SK-N-SH (cell line): Measurements from ENCODE around the gene CDH23. TPM values are rescaled to one million over a fixed set of nuclear protein-coding genes. Genes with fewer than 3 reads are reported as not detected.

Experiments
- CTCF ChIA-PET: fragments of 300-600, 350-600 bp; formaldehyde crosslinking; extraction: SDS; loops from one replicate; lab custom pipeline; 2021; lab: Yijun Ruan, JAX
- POLR2A ChIA-PET: fragments of 350-600 bp; sonication (Branson Sonifier 250); formaldehyde crosslinking; extraction: SDS; loops from one replicate; lab custom pipeline; 2020; ENCODE audit warnings: antibody characterized with exemption, inconsistent platforms; lab: Yijun Ruan, JAX
- DNase-seq: peaks from one replicate; pipeline ENCODE4 v3.0.0; 2012
- H2AFZ ChIP-seq: fragments of 200-600 bp; sonication (generic); 2 replicates; pipeline ENCODE4 v1.8.1; 2016; ENCODE audit warnings: antibody characterized with exemption, mild to moderate bottlenecking, low read depth
- H3F3A ChIP-seq: fragments of 200-600 bp; sonication (generic); replicated peaks from 2 replicates; pipeline ENCODE3; 2016; ENCODE audit warnings: antibody characterized with exemption, mild to moderate bottlenecking; ENCODE audit not compliant: insufficient read depth
- H3K27ac ChIP-seq, 2 experiments: fragments of 200-500 bp in 1 of 2; fragments of 200-600 bp in 1 of 2; sonication (Bioruptor generic) in 1 of 2; sonication (generic), shearing (Covaris generic) in 1 of 2; 2 replicates each; pipeline versions ENCODE4 v1.5.1 to v1.6.1; 2014 to 2016; ENCODE audit warnings: low read depth in 2 of 2, inconsistent platforms in 1 of 2, low read length in 1 of 2, mild to moderate bottlenecking in 1 of 2, mixed read lengths in 1 of 2
- H3K27me3 ChIP-seq: fragments of 200-600 bp; sonication (generic), shearing (Covaris generic); 2 replicates; pipeline ENCODE4 v1.6.1; 2016; ENCODE audit warnings: mixed run types; ENCODE audit not compliant: insufficient read depth
- H3K36me3 ChIP-seq, 2 experiments: fragments of 200-500 bp in 1 of 2; fragments of 200-600 bp in 1 of 2; sonication (Bioruptor generic) in 1 of 2; sonication (generic) in 1 of 2; replicated peaks in 1 of 2; 2 replicates each; pipeline versions ENCODE3 to v1.5.1; 2014 to 2016; ENCODE audit warnings: low read length in 1 of 2, mild to moderate bottlenecking in 1 of 2; ENCODE audit not compliant: insufficient read depth in 2 of 2, control insufficient read depth in 1 of 2
- H3K4me1 ChIP-seq, 2 experiments: fragments of 200-500 bp in 1 of 2; fragments of 200-600 bp in 1 of 2; sonication (Bioruptor generic) in 1 of 2; sonication (generic), shearing (Covaris generic) in 1 of 2; 2 replicates each; pipeline versions ENCODE4 v1.5.1 to v1.6.1; 2014 to 2016; ENCODE audit warnings: low read depth in 1 of 2, low read length in 1 of 2, mixed run types in 1 of 2; ENCODE audit not compliant: insufficient read depth in 2 of 2, control insufficient read depth in 1 of 2
- H3K4me2 ChIP-seq: fragments of 200-600 bp; sonication (generic), shearing (Covaris generic); 2 replicates; pipeline ENCODE4 v1.6.1; 2017; ENCODE audit warnings: mixed run types
- H3K4me3 ChIP-seq, 2 experiments: fragments of 200-500 bp in 1 of 2; fragments of 200-600 bp in 1 of 2; sonication (Bioruptor generic) in 1 of 2; sonication (generic), shearing (Covaris generic) in 1 of 2; 2 replicates each; pipeline versions ENCODE4 v1.5.1 to v1.8.1; 2014 to 2016; ENCODE audit warnings: low read depth in 2 of 2, inconsistent platforms in 1 of 2, low read length in 1 of 2, mild to moderate bottlenecking in 1 of 2, mixed read lengths in 1 of 2, moderate library complexity in 1 of 2
- H3K79me2 ChIP-seq: fragments of 200-600 bp; sonication (generic); 2 replicates; pipeline ENCODE4 v1.8.1; 2017; ENCODE audit warnings: mild to moderate bottlenecking; ENCODE audit not compliant: insufficient read depth
- H3K9ac ChIP-seq: fragments of 200-600 bp; sonication (generic); 2 replicates; pipeline ENCODE4 v1.6.1; 2017; ENCODE audit warnings: mixed run types
- H3K9me2 ChIP-seq: fragments of 200-600 bp; sonication (generic); 2 replicates; pipeline ENCODE4 v1.6.1; 2017; ENCODE audit warnings: mixed run types
- H3K9me3 ChIP-seq: fragments of 200-600 bp; sonication (generic); 2 replicates; pipeline ENCODE4 v1.6.1; 2017; ENCODE audit warnings: mixed run types, mild to moderate bottlenecking, moderate library complexity
- H4K20me1 ChIP-seq: fragments of 200-600 bp; sonication (generic); 2 replicates; pipeline ENCODE4 v1.6.1; 2017; ENCODE audit warnings: mild to moderate bottlenecking, mixed run types; ENCODE audit not compliant: insufficient read depth
- EP300 ChIP-seq, 2 experiments: IDR thresholded peaks; 2 replicates each; pipeline versions ENCODE4 v1.4.0 to v1.6.1; 2012; ENCODE audit warnings: borderline replicate concordance in 1 of 2, low read depth in 1 of 2, low read length in 1 of 2
- EZH2phosphoT487 ChIP-seq: fragments of 200-600 bp; sonication (generic); IDR thresholded peaks from 2 replicates; pipeline ENCODE4 v1.6.1; 2017; ENCODE audit warnings: low read depth, mixed run types, mild to moderate bottlenecking, antibody characterized with exemption, moderate library complexity, borderline replicate concordance
- FOXM1 ChIP-seq: IDR thresholded peaks from 2 replicates; pipeline ENCODE4 v1.4.0; 2012; ENCODE audit warnings: low read depth, mild to moderate bottlenecking
- GATA2 ChIP-seq: sonication (generic); formaldehyde crosslinking; IDR thresholded peaks from 2 replicates; pipeline ENCODE4 v1.5.0; 2020; ENCODE audit warnings: mild to moderate bottlenecking, missing genetic modification reagents
- JUND ChIP-seq: IDR thresholded peaks from 2 replicates; pipeline ENCODE4 v1.4.0; 2012
- MXI1 ChIP-seq: IDR thresholded peaks from 2 replicates; pipeline ENCODE4 v1.6.1; 2012; ENCODE audit warnings: mild to moderate bottlenecking, low read depth, low read length, improper control_type of control experiment
- NFIC ChIP-seq: IDR thresholded peaks from 2 replicates; pipeline ENCODE4 v1.4.0; 2012; ENCODE audit warnings: borderline replicate concordance
- RAD21 ChIP-seq: IDR thresholded peaks from 2 replicates; pipeline ENCODE4 v1.6.1; 2012; ENCODE audit warnings: mild to moderate bottlenecking, low read length
- RCOR1 ChIP-seq: fragments of 150-350 bp; IDR thresholded peaks from 2 replicates; pipeline ENCODE4 v1.6.1; 2017; ENCODE audit warnings: antibody characterized with exemption, low read length
- RXRA ChIP-seq: IDR thresholded peaks from 2 replicates; pipeline ENCODE4 v1.4.0; 2012; ENCODE audit warnings: low read depth, mild to moderate bottlenecking, borderline replicate concordance
- WGBS: methylation state at CpG from one replicate; pipeline ENCODE4 v1.1.6; 2017; ENCODE audit warnings: low lambda C conversion rate; 5-methylcytosine and 5-hydroxymethylcytosine counted together
- polyA plus RNA-seq, 3 experiments: library from polyadenylated mRNA; depleted of rRNA; stranded (reverse); fragments of >200 nt; gene quantifications; 2 replicates each; pipeline ENCODE4 v1.2.3, GENCODE V29; 2012
- TF ChIP-seq, protein P1 (sequence below): IDR thresholded peaks from 2 replicates; pipeline ENCODE4 v1.6.1; 2012; ENCODE audit warnings: mild to moderate bottlenecking, low read depth, low read length, moderate library complexity

Gene CDH23
- polyA plus RNA-seq, 1 of the 3 experiments (the other 2 are of a cell fraction): 0.03 TPM

DNA sequence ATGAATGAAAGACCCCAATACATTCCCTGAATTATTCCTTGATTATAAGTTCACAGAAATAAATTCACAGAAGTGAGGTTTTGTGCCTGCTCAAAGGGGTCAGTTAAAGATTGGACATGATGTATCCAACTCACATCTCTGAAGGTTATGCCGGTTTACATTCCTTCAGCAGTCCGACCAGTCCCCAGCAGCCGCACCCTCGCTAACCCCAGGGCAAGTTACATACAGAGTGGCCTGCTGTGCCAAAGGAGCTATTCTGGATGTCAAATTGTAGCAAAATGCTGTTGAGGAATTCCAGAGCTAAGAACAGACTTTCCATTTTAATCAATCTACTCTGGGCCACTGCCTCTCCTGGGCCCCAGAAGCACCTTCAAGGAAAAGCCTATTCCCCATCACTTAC is 434.0 kb downstream of the CDH23 start (continued):
- TF ChIP-seq, protein P1, sequence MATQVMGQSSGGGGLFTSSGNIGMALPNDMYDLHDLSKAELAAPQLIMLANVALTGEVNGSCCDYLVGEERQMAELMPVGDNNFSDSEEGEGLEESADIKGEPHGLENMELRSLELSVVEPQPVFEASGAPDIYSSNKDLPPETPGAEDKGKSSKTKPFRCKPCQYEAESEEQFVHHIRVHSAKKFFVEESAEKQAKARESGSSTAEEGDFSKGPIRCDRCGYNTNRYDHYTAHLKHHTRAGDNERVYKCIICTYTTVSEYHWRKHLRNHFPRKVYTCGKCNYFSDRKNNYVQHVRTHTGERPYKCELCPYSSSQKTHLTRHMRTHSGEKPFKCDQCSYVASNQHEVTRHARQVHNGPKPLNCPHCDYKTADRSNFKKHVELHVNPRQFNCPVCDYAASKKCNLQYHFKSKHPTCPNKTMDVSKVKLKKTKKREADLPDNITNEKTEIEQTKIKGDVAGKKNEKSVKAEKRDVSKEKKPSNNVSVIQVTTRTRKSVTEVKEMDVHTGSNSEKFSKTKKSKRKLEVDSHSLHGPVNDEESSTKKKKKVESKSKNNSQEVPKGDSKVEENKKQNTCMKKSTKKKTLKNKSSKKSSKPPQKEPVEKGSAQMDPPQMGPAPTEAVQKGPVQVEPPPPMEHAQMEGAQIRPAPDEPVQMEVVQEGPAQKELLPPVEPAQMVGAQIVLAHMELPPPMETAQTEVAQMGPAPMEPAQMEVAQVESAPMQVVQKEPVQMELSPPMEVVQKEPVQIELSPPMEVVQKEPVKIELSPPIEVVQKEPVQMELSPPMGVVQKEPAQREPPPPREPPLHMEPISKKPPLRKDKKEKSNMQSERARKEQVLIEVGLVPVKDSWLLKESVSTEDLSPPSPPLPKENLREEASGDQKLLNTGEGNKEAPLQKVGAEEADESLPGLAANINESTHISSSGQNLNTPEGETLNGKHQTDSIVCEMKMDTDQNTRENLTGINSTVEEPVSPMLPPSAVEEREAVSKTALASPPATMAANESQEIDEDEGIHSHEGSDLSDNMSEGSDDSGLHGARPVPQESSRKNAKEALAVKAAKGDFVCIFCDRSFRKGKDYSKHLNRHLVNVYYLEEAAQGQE: no peak
- TF ChIP-seq RAD21: no peak

DNA sequence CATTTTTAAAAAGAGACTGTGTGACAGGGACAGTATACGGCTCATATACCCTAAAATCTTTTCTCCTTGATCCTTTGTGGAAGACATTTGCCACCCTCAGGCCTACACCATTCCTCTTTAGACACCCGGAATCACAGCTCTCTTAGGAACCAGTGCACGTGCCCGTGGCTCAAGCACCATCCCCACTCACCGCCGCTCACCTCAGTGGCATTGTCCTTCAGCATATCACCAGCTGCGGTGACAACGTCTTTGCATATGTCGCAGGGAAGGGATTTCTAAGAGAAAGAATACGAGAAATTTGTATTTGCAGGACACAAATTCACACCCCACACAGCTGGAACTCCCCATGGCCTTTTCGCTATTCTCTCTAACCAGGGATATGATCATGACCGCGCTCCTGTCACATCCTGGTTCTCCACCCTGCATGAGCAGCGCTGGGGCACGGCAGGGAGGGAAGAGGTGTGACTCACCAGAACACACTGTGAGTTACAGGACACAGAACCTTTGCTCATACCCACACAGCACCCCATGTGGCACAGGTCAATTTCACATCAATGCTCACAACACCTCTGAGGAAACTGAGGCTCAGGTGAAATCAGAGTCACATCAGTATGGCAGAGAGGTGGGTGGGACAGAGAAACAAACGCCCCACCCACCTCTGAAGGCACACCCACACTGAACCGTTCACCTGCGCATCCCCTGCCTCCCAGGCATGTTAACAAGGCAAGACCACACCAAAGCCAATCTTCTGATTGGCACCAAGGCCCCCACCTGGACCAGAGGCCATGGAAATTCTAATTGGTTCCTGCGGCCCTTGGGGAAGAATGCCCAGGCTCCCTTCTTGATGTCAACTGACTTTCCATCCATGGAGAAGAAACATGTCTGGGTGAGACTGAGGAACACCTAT is 435.2 kb downstream of the CDH23 start:
- no peak overlapping the region for H3K4me3 ChIP-seq
- peaks cover 14 to 17% of the 10 kb centered on the region in 2 experiments; a peak in 3 of 4 replicates for H3K4me1 ChIP-seq
- ChIA-PET CTCF (interaction anchor here (1.3 to 3.0 kb wide), 3 partner anchors 21 to 64 kb away, joined by 4 to 21 read pairs (median 5); partner anchors contain the start of gene VSIR), POLR2A (no interaction called here)
- H3K36me3 ChIP-seq: peaks cover 49 to 50% of the 10 kb centered on the region in 2 experiments
- 92% methylated on average over 18 of the region's 19 CpGs for WGBS
- no peaks in the 10 kb centered on the region for H3K9me2 ChIP-seq
- DNase-seq: no peak
- no peak for TF ChIP-seq RXRA
- TF ChIP-seq MXI1: no peak
- TF ChIP-seq FOXM1: no peak
- no peak for TF ChIP-seq JUND
- TF ChIP-seq EP300 (IDR thresholded peaks at IDR 0.05; ENCODE audit: borderline replicate concordance in 1 of 2, low read depth in 1 of 2, low read length in 1 of 2): no peak
- TF ChIP-seq EZH2phosphoT487: no peak
- TF ChIP-seq RCOR1: no peak
- no peak for TF ChIP-seq GATA2 (CRISPR knock-in tag)
- TF ChIP-seq NFIC: no peak
- H3K9ac ChIP-seq: no peak overlapping the region
- H4K20me1 ChIP-seq: peaks cover 56% of the 10 kb centered on the region
- H3K9me3 ChIP-seq: no peaks in the 10 kb centered on the region
- H3K4me2 ChIP-seq: no peak overlapping the region
- no peak overlapping the region for H2AFZ ChIP-seq
- H3K27me3 ChIP-seq: no peaks in the 10 kb centered on the region
- H3K79me2 ChIP-seq: peaks cover 57% of the 10 kb centered on the region
- no peak overlapping the region; a peak in 1 of 4 replicates for H3K27ac ChIP-seq
- H3F3A ChIP-seq: peaks cover 3% of the 10 kb centered on the region
